Tongue (tissue), 2 donors: ENCODE data around the gene NRG3. TPM values are rescaled to one million over a fixed set of nuclear protein-coding genes. Genes with fewer than 3 reads are reported as not detected.
A peak's percentile ranks its signal among the peaks of the same experiment; 100 is the strongest.
"Not testable (repeated sequence)": the region's sequence is repeated elsewhere in the genome, so short reads cannot be mapped to it uniquely, and the experiment has no call there.

Source experiments
- DNase-seq: peaks from one replicate; pipeline ENCODE4 v3.0.0-alpha.2; 2015
- total RNA-seq: library from RNA; depleted of rRNA; stranded (reverse); fragments of >200 nt; gene quantifications from one replicate; pipeline ENCODE4 v1.2.3, GENCODE V29; 2014

NRG3 gene
- total RNA-seq, 1 donor from 2014 or later: 0.31 TPM

GRCh38 chr10:82284180-82284579 lies 409.2 kb downstream of the NRG3 start:
- no peak for DNase-seq

DNA sequence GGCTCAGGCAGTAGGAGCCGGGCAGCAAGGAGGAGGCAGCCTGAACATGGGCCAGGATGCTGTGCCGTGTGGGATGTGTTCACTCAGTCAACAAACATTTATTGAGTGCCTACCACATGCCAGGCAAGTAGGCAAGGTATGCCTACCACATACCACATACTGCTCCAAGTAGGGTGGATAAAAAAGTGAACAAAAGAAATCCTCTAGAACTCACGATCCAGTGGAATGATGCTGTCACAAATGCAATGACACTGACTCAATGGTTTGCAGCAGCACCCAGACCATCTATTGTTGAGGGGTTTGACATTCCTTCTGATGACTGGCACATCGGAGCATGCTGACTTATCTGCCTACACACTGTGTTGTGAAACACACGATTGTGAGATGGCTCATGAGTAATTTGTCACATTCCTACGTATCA lies 413.5 kb downstream of the NRG3 start:
- DNase-seq: no peak

- no peak for DNase-seq
These were observed 415.0 kb downstream of the NRG3 start for GRCh38 chr10:82289945-82290344.

- DNase-seq: no peak
These were observed 419.9 kb downstream of the NRG3 start for GRCh38 chr10:82294874-82295378.

GRCh38 chr10:82308641-82309040 lies 433.6 kb downstream of the NRG3 start:
- no peak for DNase-seq

DNA sequence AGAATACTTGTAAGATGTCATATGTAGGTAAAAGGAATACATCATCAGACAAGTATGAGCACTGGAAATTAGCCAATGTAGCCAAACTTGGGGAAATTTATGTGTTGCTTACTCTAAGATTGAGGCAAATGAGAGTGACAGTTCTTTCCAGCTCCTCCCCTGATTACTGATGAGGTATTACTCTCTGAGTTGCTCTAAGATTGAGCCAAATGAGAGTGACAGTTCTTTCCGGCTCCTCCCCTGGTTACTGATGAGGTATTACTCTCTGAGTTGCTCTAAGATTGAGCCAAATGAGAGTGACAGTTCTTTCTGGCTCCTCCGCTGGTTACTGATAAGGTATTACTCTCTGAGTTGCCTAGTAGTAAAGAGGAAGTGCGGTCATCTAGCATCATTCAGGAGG lies 435.8 kb downstream of the NRG3 start:
- no peak for DNase-seq

- peak; percentile 20 for DNase-seq
These were observed 438.4 kb downstream of the NRG3 start for GRCh38 chr10:82313401-82313800.

GRCh38 chr10:82318534-82318933 lies 443.5 kb downstream of the NRG3 start:
- peak; percentile 17 for DNase-seq

DNA sequence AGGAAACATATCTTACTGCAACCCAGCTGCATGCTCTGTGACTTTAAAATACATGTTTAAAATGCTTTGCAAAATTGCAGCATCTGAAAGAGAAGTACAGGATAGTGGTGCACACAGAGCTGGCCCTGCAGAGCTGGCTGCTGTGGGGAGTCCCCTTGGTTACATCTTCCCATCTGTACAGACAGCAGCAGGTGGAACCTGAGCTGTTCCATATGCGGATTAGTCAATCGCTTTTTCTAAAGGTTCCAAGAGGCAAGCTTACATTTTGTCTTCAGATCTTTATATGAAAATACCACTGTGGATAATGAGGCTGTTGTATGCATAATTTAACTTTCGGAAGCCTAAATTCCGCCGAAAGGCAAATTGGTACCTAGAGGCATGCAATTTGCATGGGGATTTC lies 444.1 kb downstream of the NRG3 start:
- DNase-seq: peak; percentile 90

- DNase-seq: peak; percentile 82
These were observed 444.6 kb downstream of the NRG3 start for GRCh38 chr10:82319562-82319961.

- no peak for DNase-seq
These were observed 446.7 kb downstream of the NRG3 start for GRCh38 chr10:82321724-82322123.

- peak; percentile 14 for DNase-seq
These were observed 456.7 kb downstream of the NRG3 start for GRCh38 chr10:82331716-82332115.

DNA sequence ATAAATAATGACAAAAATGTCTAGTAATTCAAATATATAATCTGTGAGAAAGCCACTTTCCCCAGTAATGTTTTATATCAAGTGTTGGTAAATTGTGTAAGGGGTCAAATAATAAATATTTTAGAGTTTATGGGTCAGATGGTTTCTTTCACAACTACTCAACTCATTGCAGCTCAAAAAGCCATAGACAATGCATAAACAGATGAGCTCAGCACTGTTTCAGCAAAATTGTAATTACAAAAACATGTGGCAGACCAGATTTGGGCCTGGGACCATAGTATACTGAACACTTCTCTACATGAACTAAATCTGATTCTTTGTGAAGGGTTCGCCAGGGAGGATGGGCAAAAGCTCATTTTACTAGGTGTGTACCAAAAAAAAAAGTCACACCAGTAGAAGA lies 460.8 kb downstream of the NRG3 start:
- peak; percentile 53 for DNase-seq

DNA sequence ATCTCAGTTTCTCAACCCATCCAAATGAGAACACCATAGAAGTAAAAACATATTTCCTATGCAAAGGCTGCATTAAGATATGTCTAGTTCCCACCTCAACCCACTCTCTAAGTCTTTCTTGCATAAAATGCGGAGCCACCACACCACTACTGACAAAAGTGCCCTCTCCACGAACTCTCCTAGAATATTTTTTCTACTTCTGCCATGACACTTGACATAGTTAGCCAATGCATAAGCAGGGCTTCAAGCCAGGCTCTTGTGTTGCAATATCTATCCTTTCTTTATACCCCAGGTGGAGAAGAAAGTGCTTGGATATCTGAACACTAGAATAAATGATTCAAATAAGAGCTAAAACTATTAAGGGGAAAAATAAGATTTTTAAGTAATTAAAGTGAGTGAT lies 465.2 kb downstream of the NRG3 start:
- no peak for DNase-seq

GRCh38 chr10:82349590-82349989 lies 474.6 kb downstream of the NRG3 start:
- not testable (repeated sequence) for DNase-seq

DNA sequence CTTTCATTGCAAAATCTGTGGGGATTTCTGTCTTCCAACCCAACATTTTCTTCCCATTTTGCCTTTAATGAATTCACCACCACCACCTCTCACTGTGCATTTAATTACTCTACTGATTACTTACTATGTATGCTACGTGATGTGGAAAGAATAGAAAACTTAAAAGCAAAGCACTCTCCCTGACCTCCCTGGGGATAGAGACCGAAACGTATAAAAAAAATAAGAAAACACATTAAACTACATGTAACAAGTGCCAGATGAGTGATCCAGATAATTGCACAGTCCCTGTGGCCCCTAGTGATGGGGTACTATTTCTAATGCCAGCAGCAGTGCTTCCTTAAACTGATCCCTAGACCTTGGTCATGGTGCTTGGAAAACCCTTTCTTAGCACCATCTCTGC lies 478.4 kb downstream of the NRG3 start:
- DNase-seq: no peak

- no peak for DNase-seq
These were observed 483.6 kb downstream of the NRG3 start for GRCh38 chr10:82358486-82359099.

DNA sequence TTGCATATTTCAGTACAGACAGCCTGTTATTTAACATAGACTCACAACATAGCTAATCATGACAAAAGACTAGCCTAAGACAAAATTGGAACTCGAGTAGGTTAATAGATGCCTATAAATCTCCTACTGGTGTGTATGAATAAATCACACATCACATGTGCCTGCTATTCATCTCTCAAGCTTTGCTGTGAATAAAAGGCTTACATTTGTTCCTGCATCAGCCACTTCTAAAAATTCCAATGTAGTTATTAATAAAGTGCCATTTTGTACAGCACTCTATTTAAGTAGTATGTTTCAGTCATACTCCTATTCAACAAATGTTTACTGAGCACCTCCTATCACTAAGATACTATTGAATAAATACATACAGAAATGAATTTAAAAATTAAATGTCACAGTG lies 486.3 kb downstream of the NRG3 start:
- DNase-seq: peak; percentile 6

DNA sequence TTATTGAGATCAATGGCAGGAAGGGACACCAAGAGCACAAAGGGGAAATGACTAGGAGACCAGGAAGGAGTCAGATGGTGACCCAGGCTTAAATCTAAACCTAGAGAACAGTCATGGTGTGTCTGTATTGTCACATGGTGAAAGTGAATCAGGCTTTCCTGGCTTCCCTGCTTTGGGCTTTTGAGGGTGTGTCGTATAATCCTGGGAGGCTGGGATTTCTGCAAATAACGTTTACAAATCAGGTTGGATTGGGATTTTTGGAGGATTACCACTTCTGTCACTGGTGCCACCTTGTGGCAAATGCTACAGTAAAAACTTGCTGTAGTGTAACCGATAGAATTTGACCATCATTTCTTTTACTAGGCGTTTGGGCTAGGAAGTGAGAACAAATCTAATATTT lies 502.6 kb downstream of the NRG3 start:
- DNase-seq: peak; percentile 13

GRCh38 chr10:82378146-82378545 lies 503.2 kb downstream of the NRG3 start:
- DNase-seq: peak; percentile 84

DNA sequence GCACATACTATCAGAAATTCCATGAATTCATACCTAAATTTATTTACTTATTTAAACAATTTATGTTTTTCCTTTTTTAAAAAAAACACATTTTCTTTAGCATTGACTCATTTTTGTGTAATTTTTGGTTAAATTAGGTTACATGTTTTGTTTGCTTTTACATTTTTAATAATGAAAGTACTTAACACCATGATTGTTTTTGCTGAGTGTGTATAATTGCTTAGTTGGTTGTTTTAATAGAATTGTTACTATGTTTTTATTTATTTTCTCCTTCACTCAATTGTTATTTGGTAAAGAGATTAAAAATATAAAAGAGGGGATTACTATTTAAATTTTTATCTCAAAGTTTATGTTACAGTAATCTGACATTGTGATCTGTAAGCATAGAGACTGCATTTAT lies 508.4 kb downstream of the NRG3 start:
- DNase-seq: no peak

GRCh38 chr10:82390866-82391658 lies 516.1 kb downstream of the NRG3 start:
- no peak for DNase-seq

GRCh38 chr10:82391971-82392370 lies 517.0 kb downstream of the NRG3 start:
- DNase-seq: no peak

GRCh38 chr10:82392533-82392932 lies 517.5 kb downstream of the NRG3 start:
- DNase-seq: no peak
